ENCODE data around the gene BTK. TPM values are rescaled to one million over a fixed set of nuclear protein-coding genes. Genes with fewer than 3 reads are reported as not detected.

BTK gene
- total RNA-seq, 1 donor from 2014 or later: 0.43 TPM

GRCh38 chrX:101303790-101304189 lies 82.2 kb downstream of the BTK start:
- H3K9me3 Mint-ChIP-seq (ENCODE audit: unreplicated experiment): no peaks in the 10 kb centered on the region
- H3K4me3 Mint-ChIP-seq (ENCODE audit: unreplicated experiment): no peak overlapping the region
- H3K27ac Mint-ChIP-seq (ENCODE audit: unreplicated experiment): no peak overlapping the region
- H3K36me3 ChIP-seq (ENCODE audit: insufficient read depth, low read length): no peaks in the 10 kb centered on the region
- H3K27me3 Mint-ChIP-seq (ENCODE audit: low read depth, unreplicated experiment): no peaks in the 10 kb centered on the region
- FAIRE-seq (peak; percentile 23), DNase-seq (ENCODE audit: low read depth) (no peak)
- H3K79me2 ChIP-seq (ENCODE audit: insufficient read depth, low read length): no peaks in the 10 kb centered on the region
- H3K4me2 ChIP-seq (ENCODE audit: low read length): no peak overlapping the region
- no peak overlapping the region for H3K27ac ChIP-seq (ENCODE audit: low read depth, low read length)
- H3K36me3 Mint-ChIP-seq (ENCODE audit: low read depth, unreplicated experiment): no peaks in the 10 kb centered on the region
- H2AFZ ChIP-seq (ENCODE audit: low read depth, low read length): no peak overlapping the region
- no peaks in the 10 kb centered on the region for H3K9me3 ChIP-seq (ENCODE audit: insufficient read depth, low read depth, low read length)
- no peaks in the 10 kb centered on the region for H3K4me1 Mint-ChIP-seq (ENCODE audit: low read depth, unreplicated experiment)
- H3K4me3 ChIP-seq (ENCODE audit: insufficient read depth, low read depth, low read length): no peak overlapping the region
- no peaks in the 10 kb centered on the region for H3K27me3 ChIP-seq (ENCODE audit: insufficient read depth, low read length)
- no peaks in the 10 kb centered on the region for H3K4me1 ChIP-seq (ENCODE audit: insufficient read depth, low read length)
- TF ChIP-seq EZH2 (IDR thresholded peaks at IDR 0.05; ENCODE audit: insufficient read depth, low read length) (no peak), CTCF (IDR thresholded peaks at IDR 0.05; ENCODE audit: insufficient read depth, low read depth, low read length) (no peak)
- no peaks in the 10 kb centered on the region for H4K20me1 ChIP-seq (ENCODE audit: insufficient read depth, low read length)
- H3K9ac ChIP-seq (ENCODE audit: low read length): no peak overlapping the region

Other genes with a start within 250 kb of the BTK start
- 4.2 and 5.4 TPM in 2 replicates for gene DRP2, start 166.4 kb downstream of the BTK start, total RNA-seq
- gene TAF7L, start 94.9 kb downstream of the BTK start, total RNA-seq: 0.27 and 0.29 TPM in 2 replicates
- 16.7 and 18.5 TPM in 2 replicates for gene TIMM8A, start 37.4 kb downstream of the BTK start, total RNA-seq
- 185 and 186 TPM in 2 replicates for gene RPL36A, start 4.8 kb upstream of the BTK start, total RNA-seq
- gene GLA, start 21.7 kb upstream of the BTK start, total RNA-seq: 48.0 and 51.9 TPM in 2 replicates
- 47.5 and 48.9 TPM in 2 replicates for gene HNRNPH2, start 22.0 kb upstream of the BTK start, total RNA-seq
- gene ARMCX4, start 99.3 kb upstream of the BTK start, total RNA-seq: 9.6 and 10.8 TPM in 2 replicates
- gene ARMCX1, start 164.4 kb upstream of the BTK start, total RNA-seq: 17.9 and 20.1 TPM in 2 replicates
- gene ARMCX6, start 231.8 kb upstream of the BTK start, total RNA-seq: 68.0 and 71.2 TPM in 2 replicates
- gene ARMCX3, start 237.0 kb upstream of the BTK start, total RNA-seq: 108 and 109 TPM in 2 replicates